HepG2 (cell line): ENCODE data around the gene NUDT13. TPM values are rescaled to one million over a fixed set of nuclear protein-coding genes. Genes with fewer than 3 reads are reported as not detected.

Source experiments
- DMAP1 ChIP-seq: IDR thresholded peaks from 2 replicates; pipeline ENCODE4 v1.6.1; 2016
- FIP1L1 ChIP-seq: fragments of 200-400 bp; formaldehyde crosslinking; IDR thresholded peaks from 2 replicates; pipeline ENCODE4 v1.6.1; 2018; ENCODE audit warnings: low read depth, mild to moderate bottlenecking, low read length, moderate library complexity, borderline replicate concordance; ENCODE audit not compliant: insufficient read depth
- KMT2B ChIP-seq: IDR thresholded peaks from 2 replicates; pipeline ENCODE4 v1.6.1; 2016; ENCODE audit warnings: missing genetic modification reagents, missing compliant biosample characterization
- MEF2D ChIP-seq: sonication (generic); formaldehyde crosslinking; IDR thresholded peaks from 2 replicates; pipeline ENCODE4 v1.5.1; 2020; ENCODE audit warnings: mild to moderate bottlenecking, missing genetic modification reagents
- NCOA5 ChIP-seq: sonication (generic); formaldehyde crosslinking; IDR thresholded peaks from 2 replicates; pipeline ENCODE4 v1.4.0; 2020; ENCODE audit warnings: missing genetic modification reagents
- NFRKB ChIP-seq: fragments of 450-650 bp; IDR thresholded peaks from 2 replicates; pipeline ENCODE4 v1.6.1; 2017
- RBFOX2 ChIP-seq: fragments of 200-400 bp; formaldehyde crosslinking; IDR thresholded peaks from 2 replicates; pipeline ENCODE4 v1.6.1; 2017; ENCODE audit warnings: low read depth, mild to moderate bottlenecking, low read length
- SALL1 ChIP-seq: sonication (generic); formaldehyde crosslinking; IDR thresholded peaks from 2 replicates; pipeline ENCODE4 v1.8.0; 2022; ENCODE audit warnings: mild to moderate bottlenecking, missing genetic modification reagents
- SALL2 ChIP-seq: sonication (generic); formaldehyde crosslinking; IDR thresholded peaks from 2 replicates; pipeline ENCODE4 v1.8.1; 2023; ENCODE audit warnings: mild to moderate bottlenecking, missing genetic modification reagents, inconsistent platforms
- SAP130 ChIP-seq: IDR thresholded peaks from 2 replicates; pipeline ENCODE4 v1.6.1; 2016; ENCODE audit warnings: low read depth
- TEAD2 ChIP-seq: sonication (generic); formaldehyde crosslinking; IDR thresholded peaks from 2 replicates; pipeline ENCODE4 v1.9.0; 2021; ENCODE audit warnings: missing genetic modification reagents
- YEATS2 ChIP-seq: sonication (generic); formaldehyde crosslinking; IDR thresholded peaks from 2 replicates; pipeline ENCODE4 v1.4.0; 2020; ENCODE audit warnings: missing genetic modification reagents, borderline replicate concordance
- ZBTB8A ChIP-seq: sonication (generic); formaldehyde crosslinking; IDR thresholded peaks from 2 replicates; pipeline ENCODE4 v1.4.0; 2020; ENCODE audit warnings: mild to moderate bottlenecking, low read depth, missing genetic modification reagents, borderline replicate concordance
- ZKSCAN8 ChIP-seq: IDR thresholded peaks from 2 replicates; pipeline ENCODE4 v1.6.1; 2016; ENCODE audit warnings: borderline replicate concordance, missing genetic modification reagents, missing compliant biosample characterization
- ZNF101 ChIP-seq: sonication (generic); formaldehyde crosslinking; IDR thresholded peaks from 2 replicates; pipeline ENCODE4 v1.4.0; 2020; ENCODE audit warnings: mild to moderate bottlenecking, low read depth, missing genetic modification reagents, borderline replicate concordance
- ZNF121 ChIP-seq: sonication (generic); formaldehyde crosslinking; IDR thresholded peaks from 2 replicates; pipeline ENCODE4 v1.5.0; 2020; ENCODE audit warnings: mild to moderate bottlenecking, missing genetic modification reagents
- ZNF230 ChIP-seq: sonication (generic); formaldehyde crosslinking; IDR thresholded peaks from 2 replicates; pipeline ENCODE4 v1.4.0; 2020; ENCODE audit warnings: mild to moderate bottlenecking, missing genetic modification reagents
- ZNF33A ChIP-seq: sonication (generic); formaldehyde crosslinking; IDR thresholded peaks from 2 replicates; pipeline ENCODE4 v1.5.1; 2020; ENCODE audit warnings: missing genetic modification reagents, mild to moderate bottlenecking, moderate library complexity, borderline replicate concordance
- ZNF446 ChIP-seq: sonication (generic); formaldehyde crosslinking; IDR thresholded peaks from 2 replicates; pipeline ENCODE4 v1.5.0; 2020; ENCODE audit warnings: mild to moderate bottlenecking, missing genetic modification reagents
- ZNF530 ChIP-seq: sonication (generic); formaldehyde crosslinking; IDR thresholded peaks from 2 replicates; pipeline ENCODE4 v1.5.0; 2020; ENCODE audit warnings: low read depth, mild to moderate bottlenecking, missing genetic modification reagents
- ZNF644 ChIP-seq: IDR thresholded peaks from 2 replicates; pipeline ENCODE4 v1.6.1; 2016; ENCODE audit warnings: low read depth
- ZNF772 ChIP-seq: sonication (generic); formaldehyde crosslinking; IDR thresholded peaks from 2 replicates; pipeline ENCODE4 v1.5.0; 2020; ENCODE audit warnings: mild to moderate bottlenecking, missing genetic modification reagents
- ZNF781 ChIP-seq: sonication (generic); formaldehyde crosslinking; IDR thresholded peaks from 2 replicates; pipeline ENCODE4 v1.5.1; 2020; ENCODE audit warnings: borderline replicate concordance, mild to moderate bottlenecking, missing genetic modification reagents; ENCODE audit errors: not compliant biosample characterization
- polyA plus RNA-seq, 8 experiments: library from polyadenylated mRNA; depleted of rRNA in 3 of 8; stranded (reverse) in 7 of 8; unstranded in 1 of 8; fragments of >200 nt; fragmentation: Illumina TruSeq in 4 of 8; extraction: Trizol in 4 of 8; gene quantifications; 2 replicates each; pipeline versions ENCODE4 v1.2.1 to v1.2.3, GENCODE V29; 2011 to 2016; ENCODE audit warnings: low read depth in 4 of 8, missing spikeins in 1 of 8, mixed read lengths in 1 of 8; ENCODE audit not compliant: insufficient read depth in 1 of 8
- total RNA-seq, 5 experiments: library from RNA; depleted of rRNA; stranded (reverse); fragments of >200 nt; fragmentation: Illumina TruSeq; extraction: Trizol; gene quantifications; 2 replicates each; pipeline ENCODE4 v1.2.3, GENCODE V29; 2016; ENCODE audit warnings: low read depth in 1 of 5
- TF ChIP-seq, protein P1 (sequence below): sonication (generic); formaldehyde crosslinking; IDR thresholded peaks from 2 replicates; pipeline ENCODE4 v1.5.0; 2020; ENCODE audit warnings: missing genetic modification reagents
- TF ChIP-seq, protein P2 (sequence below): sonication (generic); formaldehyde crosslinking; IDR thresholded peaks from 2 replicates; pipeline ENCODE4 v1.8.1; 2023; ENCODE audit warnings: missing genetic modification reagents, inconsistent platforms, borderline replicate concordance
- TF ChIP-seq, protein P3 (sequence below): sonication (generic); formaldehyde crosslinking; conservative IDR thresholded peaks from 2 replicates; pipeline ENCODE4 v1.4.0; 2020; ENCODE audit warnings: missing genetic modification reagents
- TF ChIP-seq, protein P4 (sequence below): sonication (generic); formaldehyde crosslinking; IDR thresholded peaks from 2 replicates; pipeline ENCODE4 v1.4.0; 2020; ENCODE audit warnings: mild to moderate bottlenecking, low read depth, missing genetic modification reagents

The NUDT13 gene
- total and polyA plus RNA-seq, 2 of the 13 experiments (the other 11 are each of a cell fraction or from before 2014, with no cell fraction given): 4.2 to 6.5 TPM

DNA sequence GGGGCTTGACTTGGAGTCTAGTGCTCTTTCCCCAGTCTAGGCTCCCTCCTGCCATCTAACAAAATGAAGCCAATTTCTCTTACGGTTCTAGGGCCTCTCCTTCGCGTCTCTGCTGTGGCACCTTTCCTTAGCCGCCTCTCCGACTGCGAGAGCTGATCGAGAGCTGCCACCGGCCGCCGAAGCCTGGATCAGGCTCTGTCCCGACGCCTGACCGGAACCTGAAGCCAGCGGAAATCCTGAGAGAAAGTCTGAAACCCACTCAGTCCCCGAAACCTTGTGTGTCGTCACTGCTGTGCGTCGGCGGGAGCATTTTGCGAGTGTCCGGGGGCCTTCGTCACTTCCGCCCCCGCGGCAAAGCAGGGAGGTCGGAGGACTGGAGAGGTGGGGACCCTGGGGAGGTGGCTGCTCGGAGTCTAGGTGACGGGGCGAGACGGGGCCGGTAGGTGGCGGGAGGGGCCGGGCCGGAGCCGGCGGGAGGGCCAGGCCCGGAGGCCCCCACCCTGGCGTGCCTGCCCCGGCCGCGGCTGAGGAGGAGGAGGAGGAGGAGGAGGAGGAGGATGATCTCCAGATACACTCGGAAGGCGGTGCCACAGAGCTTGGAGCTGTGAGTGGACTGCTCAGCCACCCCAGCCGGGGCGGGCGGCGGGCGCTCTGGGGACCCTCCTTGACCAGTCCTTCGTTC is 57.7 kb downstream of the NUDT13 start, which contains the start of the genes ECD and FAM149B1 (continued):
- TF ChIP-seq ZNF781 (CRISPR knock-in tag) (peak; percentile 92), ZNF33A (no peak), ZNF121 (CRISPR knock-in tag) (no peak), NCOA5 (CRISPR knock-in tag) (no peak), ZNF446 (CRISPR knock-in tag) (no peak), FIP1L1 (no peak), SALL1 (CRISPR knock-in tag) (peak; percentile 87), NFRKB (no peak), ZKSCAN8 (CRISPR knock-in tag) (peak; percentile 70; the same call in 1 of the 2 replicates), MEF2D (peak; percentile 84), ZNF530 (no peak), ZNF644 (CRISPR knock-in tag) (no peak), SAP130 (CRISPR knock-in tag) (peak; percentile 93), KMT2B (CRISPR knock-in tag) (peak; percentile 98), ZNF772 (CRISPR knock-in tag) (peak; percentile 77; the same call in 1 of the 2 replicates), DMAP1 (CRISPR knock-in tag) (peak; percentile 69), SALL2 (CRISPR knock-in tag) (peak; percentile 90), ZNF230 (CRISPR knock-in tag) (no peak), TEAD2 (no peak), ZBTB8A (CRISPR knock-in tag) (no peak), ZNF101 (CRISPR knock-in tag) (no peak), RBFOX2 (peak; percentile 95), YEATS2 (CRISPR knock-in tag) (peak; percentile 98)
- TF ChIP-seq, protein P1, sequence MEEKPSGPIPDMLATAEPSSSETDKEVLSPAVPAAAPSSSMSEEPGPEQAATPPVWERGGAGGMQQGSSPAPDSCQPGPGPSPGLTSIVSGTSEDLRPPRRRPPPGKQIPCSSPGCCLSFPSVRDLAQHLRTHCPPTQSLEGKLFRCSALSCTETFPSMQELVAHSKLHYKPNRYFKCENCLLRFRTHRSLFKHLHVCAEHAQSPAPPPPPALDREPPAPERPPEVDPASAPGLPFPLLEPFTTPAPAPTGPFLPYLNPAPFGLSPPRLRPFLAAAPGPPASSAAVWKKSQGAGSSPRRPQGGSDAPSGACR (CRISPR knock-in tag): 0 out of 2 replicates have a peak, but pooled peaks have one; percentile 41
- TF ChIP-seq, protein P2, sequence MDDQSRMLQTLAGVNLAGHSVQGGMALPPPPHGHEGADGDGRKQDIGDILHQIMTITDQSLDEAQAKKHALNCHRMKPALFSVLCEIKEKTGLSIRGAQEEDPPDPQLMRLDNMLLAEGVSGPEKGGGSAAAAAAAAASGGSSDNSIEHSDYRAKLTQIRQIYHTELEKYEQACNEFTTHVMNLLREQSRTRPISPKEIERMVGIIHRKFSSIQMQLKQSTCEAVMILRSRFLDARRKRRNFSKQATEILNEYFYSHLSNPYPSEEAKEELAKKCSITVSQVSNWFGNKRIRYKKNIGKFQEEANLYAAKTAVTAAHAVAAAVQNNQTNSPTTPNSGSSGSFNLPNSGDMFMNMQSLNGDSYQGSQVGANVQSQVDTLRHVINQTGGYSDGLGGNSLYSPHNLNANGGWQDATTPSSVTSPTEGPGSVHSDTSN (CRISPR knock-in tag): no peak
- TF ChIP-seq, protein P3, sequence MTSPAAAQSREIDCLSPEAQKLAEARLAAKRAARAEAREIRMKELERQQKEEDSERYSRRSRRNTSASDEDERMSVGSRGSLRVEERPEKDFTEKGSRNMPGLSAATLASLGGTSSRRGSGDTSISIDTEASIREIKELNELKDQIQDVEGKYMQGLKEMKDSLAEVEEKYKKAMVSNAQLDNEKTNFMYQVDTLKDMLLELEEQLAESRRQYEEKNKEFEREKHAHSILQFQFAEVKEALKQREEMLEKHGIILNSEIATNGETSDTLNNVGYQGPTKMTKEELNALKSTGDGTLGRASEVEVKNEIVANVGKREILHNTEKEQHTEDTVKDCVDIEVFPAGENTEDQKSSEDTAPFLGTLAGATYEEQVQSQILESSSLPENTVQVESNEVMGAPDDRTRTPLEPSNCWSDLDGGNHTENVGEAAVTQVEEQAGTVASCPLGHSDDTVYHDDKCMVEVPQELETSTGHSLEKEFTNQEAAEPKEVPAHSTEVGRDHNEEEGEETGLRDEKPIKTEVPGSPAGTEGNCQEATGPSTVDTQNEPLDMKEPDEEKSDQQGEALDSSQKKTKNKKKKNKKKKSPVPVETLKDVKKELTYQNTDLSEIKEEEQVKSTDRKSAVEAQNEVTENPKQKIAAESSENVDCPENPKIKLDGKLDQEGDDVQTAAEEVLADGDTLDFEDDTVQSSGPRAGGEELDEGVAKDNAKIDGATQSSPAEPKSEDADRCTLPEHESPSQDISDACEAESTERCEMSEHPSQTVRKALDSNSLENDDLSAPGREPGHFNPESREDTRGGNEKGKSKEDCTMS (CRISPR knock-in tag): no peak
- TF ChIP-seq, protein P4, sequence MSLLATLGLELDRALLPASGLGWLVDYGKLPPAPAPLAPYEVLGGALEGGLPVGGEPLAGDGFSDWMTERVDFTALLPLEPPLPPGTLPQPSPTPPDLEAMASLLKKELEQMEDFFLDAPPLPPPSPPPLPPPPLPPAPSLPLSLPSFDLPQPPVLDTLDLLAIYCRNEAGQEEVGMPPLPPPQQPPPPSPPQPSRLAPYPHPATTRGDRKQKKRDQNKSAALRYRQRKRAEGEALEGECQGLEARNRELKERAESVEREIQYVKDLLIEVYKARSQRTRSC (CRISPR knock-in tag): no peak
